Activated CD8-positive, alpha-beta T cell treated with anti-CD3 and anti-CD28 coated beads for 36 hours (primary cell): ENCODE data around the gene SLC9A9. TPM values are rescaled to one million over a fixed set of nuclear protein-coding genes. Genes with fewer than 3 reads are reported as not detected.

Experiments used
- ATAC-seq: fragments of 200-7000 bp; cut with Tn5 transposase; one replicate; pipeline ENCODE4 v1.10.0; 2021; ENCODE audit warnings: mild to moderate bottlenecking, moderate library complexity
- CTCF ChIA-PET: fragments of 350-600 bp; sonication (Branson Sonifier 250); formaldehyde crosslinking; loops from one replicate; lab custom pipeline; 2021; ENCODE audit warnings: antibody characterized with exemption; lab: Charles Lee
- POLR2A ChIA-PET: fragments of 350-600 bp; sonication (Branson Sonifier 250); formaldehyde crosslinking; loops from one replicate; lab custom pipeline; 2021; ENCODE audit warnings: antibody characterized with exemption; lab: Charles Lee
- DNase-seq: peaks from one replicate; pipeline ENCODE4 v3.0.0-alpha.2; 2020
- H3K27ac Mint-ChIP-seq: one replicate; pipeline ENCODE4 v1.8.0; 2021; ENCODE audit warnings: mild to moderate bottlenecking, mixed read lengths
- H3K27me3 Mint-ChIP-seq: one replicate; pipeline ENCODE4 v1.8.0; 2021; ENCODE audit warnings: mixed read lengths
- H3K36me3 Mint-ChIP-seq: one replicate; pipeline ENCODE4 v1.8.0; 2021; ENCODE audit warnings: low read depth, mixed read lengths
- H3K4me1 Mint-ChIP-seq: one replicate; pipeline ENCODE4 v1.8.0; 2021; ENCODE audit warnings: low read depth, mixed read lengths
- H3K4me3 Mint-ChIP-seq: one replicate; pipeline ENCODE4 v1.8.0; 2021; ENCODE audit warnings: mild to moderate bottlenecking, moderate library complexity, mixed read lengths
- H3K9me3 Mint-ChIP-seq: one replicate; pipeline ENCODE4 v1.8.0; 2021; ENCODE audit warnings: mixed read lengths
- CTCF ChIP-seq: fragments of 200-600 bp; IDR thresholded peaks from one replicate; pipeline ENCODE4 v1.8.0; 2022; ENCODE audit warnings: antibody characterized with exemption, mild to moderate bottlenecking
- intact Hi-C: fragments of 100-400 bp; cut with micrococcal nuclease; formaldehyde crosslinking; loops from one replicate; pipeline ENCODE4 v1.10.0; 2022
- total RNA-seq, 2 experiments: library from RNA; stranded (reverse); gene quantifications; one replicate each; pipeline ENCODE4 v1.2.3, GENCODE V29; 2021

Gene SLC9A9
- total RNA-seq, 2 experiments from 2014 or later, result 1.9 to 2.2 TPM

GRCh38 chr3:143263852-143264513 is 584.3 kb downstream of the SLC9A9 start:
- no peak for DNase-seq
- no peak overlapping the region for H3K27ac Mint-ChIP-seq
- intact Hi-C loops, result no loop called here
- ChIA-PET CTCF (no interaction called here), POLR2A (no interaction called here)
- no peaks in the 10 kb centered on the region for H3K9me3 Mint-ChIP-seq
- no peak overlapping the region for H3K4me3 Mint-ChIP-seq
- peaks cover 5% of the 10 kb centered on the region for H3K4me1 Mint-ChIP-seq
- TF ChIP-seq CTCF, result no peak
- ATAC-seq, result no peak
- H3K36me3 Mint-ChIP-seq, result no peaks in the 10 kb centered on the region
- no peaks in the 10 kb centered on the region for H3K27me3 Mint-ChIP-seq

- TF ChIP-seq CTCF, result no peak
- intact Hi-C loops, result no loop called here
- POLR2A ChIA-PET, result no interaction called here
- no peak overlapping the region for H3K4me3 Mint-ChIP-seq
- H3K36me3 Mint-ChIP-seq, result no peaks in the 10 kb centered on the region
- H3K4me1 Mint-ChIP-seq, result peaks cover 2% of the 10 kb centered on the region
- CTCF ChIA-PET, result no interaction called here
- ATAC-seq (no peak), DNase-seq (no peak)
- H3K27ac Mint-ChIP-seq, result no peak overlapping the region
- H3K27me3 Mint-ChIP-seq, result no peaks in the 10 kb centered on the region
- no peaks in the 10 kb centered on the region for H3K9me3 Mint-ChIP-seq
Measured at GRCh38 chr3:143261848-143262247, 586.4 kb downstream of the SLC9A9 start.

- H3K27me3 Mint-ChIP-seq, result no peaks in the 10 kb centered on the region
- CTCF ChIA-PET, result no interaction called here
- TF ChIP-seq CTCF, result no peak
- intact Hi-C loops, result no loop called here
- H3K9me3 Mint-ChIP-seq, result no peaks in the 10 kb centered on the region
- no peak for ATAC-seq
- POLR2A ChIA-PET, result no interaction called here
- no peak overlapping the region for H3K4me3 Mint-ChIP-seq
- no peak for DNase-seq
- H3K27ac Mint-ChIP-seq, result no peak overlapping the region
- H3K4me1 Mint-ChIP-seq, result no peaks in the 10 kb centered on the region
- H3K36me3 Mint-ChIP-seq, result no peaks in the 10 kb centered on the region
Measured at GRCh38 chr3:143258692-143259091, 589.6 kb downstream of the SLC9A9 start.

- Mint-ChIP-seq H3K36me3 (no peaks in the 10 kb centered on the region), H3K9me3 (no peaks in the 10 kb centered on the region), H3K27ac (no peak overlapping the region), H3K4me1 (no peaks in the 10 kb centered on the region), H3K27me3 (no peaks in the 10 kb centered on the region), H3K4me3 (no peak overlapping the region)
- ATAC-seq (no peak), DNase-seq (no peak)
- ChIA-PET POLR2A (no interaction called here), CTCF (no interaction called here)
- intact Hi-C loops, result no loop called here
- TF ChIP-seq CTCF, result no peak
Measured at GRCh38 chr3:143256416-143256815, 591.9 kb downstream of the SLC9A9 start.

GRCh38 chr3:143255739-143256138 is 592.5 kb downstream of the SLC9A9 start:
- intact Hi-C loops, result no loop called here
- no peak overlapping the region for H3K27ac Mint-ChIP-seq
- no peak for ATAC-seq
- POLR2A ChIA-PET, result no interaction called here
- H3K9me3 Mint-ChIP-seq, result no peaks in the 10 kb centered on the region
- CTCF ChIA-PET, result no interaction called here
- no peak for TF ChIP-seq CTCF
- no peak overlapping the region for H3K4me3 Mint-ChIP-seq
- no peaks in the 10 kb centered on the region for H3K4me1 Mint-ChIP-seq
- no peak for DNase-seq
- H3K36me3 Mint-ChIP-seq, result no peaks in the 10 kb centered on the region
- no peaks in the 10 kb centered on the region for H3K27me3 Mint-ChIP-seq
